HG03135 (cell line): Measurements from ENCODE around the gene HAGHL.
"Not testable (repeated sequence)": the region's sequence is repeated elsewhere in the genome, so short reads cannot be mapped to it uniquely, and the experiment has no call there.

Experiments
- ATAC-seq: cut with Tn5 transposase; IDR thresholded peaks from one replicate; pipeline ENCODE4 v1.9.1; 2021; ENCODE audit warnings: mild to moderate bottlenecking, moderate library complexity; ENCODE audit not compliant: unreplicated experiment

The HAGHL gene

DNA sequence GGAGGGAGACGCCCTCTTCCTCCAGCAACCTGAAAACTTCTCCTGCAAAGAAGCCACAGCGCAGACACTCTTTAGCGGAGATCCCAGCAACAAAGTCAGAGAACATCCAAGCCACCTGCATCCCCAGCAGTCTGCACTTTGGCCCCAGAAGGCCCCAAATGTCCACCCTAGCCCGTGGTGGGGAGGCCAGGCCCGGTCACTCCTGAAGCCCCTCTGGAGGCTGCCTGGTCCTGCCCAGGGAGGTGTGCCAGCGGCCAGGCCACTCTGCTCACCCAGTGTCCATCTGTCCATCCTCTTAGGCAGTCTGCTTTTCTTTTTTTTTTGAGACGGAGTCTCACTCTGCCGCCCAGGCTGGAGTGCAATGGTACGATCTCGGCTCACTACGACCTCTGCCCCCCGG, 5.4 kb downstream of the HAGHL start:
- no peak for ATAC-seq

DNA sequence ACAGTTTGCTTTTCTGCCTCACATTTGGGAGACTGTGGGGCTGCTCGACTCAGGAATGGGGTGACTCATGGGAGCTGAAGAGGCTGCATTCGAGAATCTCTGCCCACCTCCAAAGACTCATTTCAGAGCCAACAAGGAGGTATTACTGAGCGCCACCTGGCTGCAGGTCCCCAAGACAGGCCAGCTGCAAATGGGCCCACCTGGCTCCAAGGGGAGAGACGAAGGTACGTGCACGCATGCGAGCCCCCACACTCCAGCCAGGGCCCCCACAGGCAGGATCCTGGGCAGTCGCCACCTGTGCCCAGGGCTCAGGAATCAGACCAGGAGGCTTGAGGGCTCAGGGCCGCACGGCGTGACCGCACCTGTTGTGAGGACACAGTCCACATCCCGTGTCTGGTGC, 6.0 kb downstream of the HAGHL start:
- ATAC-seq: no peak

DNA sequence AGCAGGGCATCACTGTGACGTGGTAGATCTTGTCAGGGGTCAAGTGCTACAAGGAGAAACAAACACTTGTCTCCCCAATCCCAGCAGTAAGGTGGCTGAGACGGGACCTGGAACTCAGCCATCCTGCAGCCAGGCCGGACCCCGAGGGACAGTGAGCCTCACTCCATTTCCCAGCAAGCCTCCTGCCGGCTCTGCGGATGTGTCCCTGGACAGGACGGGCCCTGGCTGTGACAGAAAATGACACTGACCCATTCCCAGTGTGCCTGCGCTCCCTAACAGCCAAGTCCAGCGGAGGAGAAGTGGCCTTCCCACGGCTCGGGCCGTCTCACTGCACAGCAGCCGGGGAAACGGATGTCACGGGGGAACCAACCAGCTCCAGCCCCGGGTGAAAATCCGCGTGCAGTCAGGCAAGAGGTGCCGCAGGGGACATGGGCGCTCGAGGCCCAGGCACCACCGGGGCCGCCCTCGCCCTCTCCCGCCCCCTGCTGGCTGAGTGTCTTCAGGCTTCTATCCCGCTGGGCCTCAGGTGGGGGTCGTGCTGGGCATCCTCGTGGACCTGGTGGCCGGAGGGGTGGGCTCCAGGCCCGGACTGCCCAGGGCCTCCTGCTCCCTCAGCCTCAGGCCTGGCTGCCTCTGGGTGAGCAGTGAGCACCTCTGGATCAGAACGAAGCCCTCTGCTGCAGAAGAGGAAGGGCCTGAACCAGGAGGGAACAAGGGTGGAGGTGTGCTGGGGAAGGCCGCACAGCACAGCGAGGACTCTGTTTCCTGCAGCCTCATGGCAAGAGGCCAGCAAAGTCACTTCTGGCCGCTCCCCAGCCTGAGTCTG, 6.7 kb downstream of the HAGHL start:
- no peak for ATAC-seq

GRCh38 chr16:734208-734980, 7.5 kb downstream of the HAGHL start:
- no peak for ATAC-seq

DNA sequence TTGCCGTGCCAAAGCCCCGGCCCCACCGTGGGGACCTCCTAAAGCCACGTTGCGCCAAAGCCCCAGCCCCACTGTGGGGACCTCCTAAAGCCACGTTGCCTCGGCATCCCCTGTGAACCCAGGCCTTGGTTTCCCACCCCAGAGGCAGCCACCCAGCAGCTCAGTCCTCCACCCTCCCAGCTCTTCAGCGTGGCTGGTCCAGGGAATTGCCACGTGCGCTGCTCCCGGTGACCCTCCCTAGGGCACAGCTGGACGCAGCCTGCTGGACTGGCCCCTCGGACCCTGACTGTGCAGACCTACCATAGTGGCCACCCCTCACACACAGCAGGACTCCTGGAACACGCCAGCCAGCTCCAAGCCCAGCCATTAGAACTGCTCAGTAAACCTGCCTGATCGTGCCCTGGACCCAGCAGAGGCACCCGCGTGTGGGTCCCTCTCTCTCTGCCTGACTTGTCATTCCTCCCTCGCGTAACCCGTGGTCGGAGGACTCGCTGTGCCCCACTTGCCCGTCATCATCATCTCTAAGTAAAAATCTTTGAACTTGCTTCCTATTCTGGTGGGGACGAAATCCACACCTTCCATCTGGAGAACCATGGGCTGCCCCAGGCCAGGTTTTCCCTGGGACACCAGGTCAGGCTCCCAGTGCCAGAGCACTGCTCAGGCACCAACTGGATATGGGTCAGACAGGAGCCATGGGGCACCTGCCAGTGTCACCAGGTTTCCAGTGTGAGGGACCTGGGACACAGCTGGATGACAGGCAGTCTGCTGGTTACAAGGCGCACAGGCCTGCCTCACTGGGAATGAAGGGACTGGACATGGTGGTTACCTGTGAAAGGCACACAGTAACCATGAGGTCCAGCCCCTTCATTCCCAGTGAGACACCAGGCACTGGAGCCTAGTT, 8.3 kb downstream of the HAGHL start:
- ATAC-seq: no peak

- ATAC-seq: no peak
Observed at GRCh38 chr16:735982-736453, 9.1 kb downstream of the HAGHL start.

DNA sequence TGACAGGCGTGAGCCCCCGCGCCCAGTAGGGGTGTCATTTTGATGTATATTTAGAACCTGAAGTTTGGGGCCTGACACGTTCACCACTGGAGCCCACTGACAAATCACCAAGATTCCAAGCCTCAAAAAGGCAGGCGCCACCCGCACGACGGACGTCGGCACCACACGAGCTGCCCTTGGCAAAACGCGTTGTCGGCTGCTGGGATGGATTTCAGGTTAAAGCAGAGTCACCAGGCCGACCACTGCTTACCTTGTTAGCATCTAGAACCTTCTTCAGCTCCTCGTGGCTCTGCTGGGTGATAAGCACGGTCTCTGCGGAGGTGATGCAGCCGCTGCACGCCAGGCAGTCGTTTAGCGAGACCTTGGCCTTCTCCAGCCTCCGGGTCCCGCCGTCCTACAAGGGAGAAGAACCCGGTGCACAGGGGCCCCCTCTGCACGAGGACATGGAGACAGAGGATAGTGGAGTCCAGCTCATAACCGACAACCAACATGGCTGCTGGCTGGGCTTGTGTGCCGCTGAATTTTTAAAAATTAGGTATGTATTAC, 10.1 kb downstream of the HAGHL start:
- ATAC-seq: no peak

GRCh38 chr16:739560-740458, 12.9 kb downstream of the HAGHL start:
- ATAC-seq: no peak

GRCh38 chr16:740459-740763, 13.5 kb downstream of the HAGHL start:
- peak; percentile 5 for ATAC-seq

- ATAC-seq: peak; percentile 78
Observed at GRCh38 chr16:740764-741505, 14.0 kb downstream of the HAGHL start, which contains the start of gene CIAO3. TSS of gene CIAO3 (minus strand) at chr16:740997. CDS start at chr16:740985, 12 bp downstream.

- ATAC-seq: no peak
Observed at GRCh38 chr16:741986-742629, 15.2 kb downstream of the HAGHL start.

DNA sequence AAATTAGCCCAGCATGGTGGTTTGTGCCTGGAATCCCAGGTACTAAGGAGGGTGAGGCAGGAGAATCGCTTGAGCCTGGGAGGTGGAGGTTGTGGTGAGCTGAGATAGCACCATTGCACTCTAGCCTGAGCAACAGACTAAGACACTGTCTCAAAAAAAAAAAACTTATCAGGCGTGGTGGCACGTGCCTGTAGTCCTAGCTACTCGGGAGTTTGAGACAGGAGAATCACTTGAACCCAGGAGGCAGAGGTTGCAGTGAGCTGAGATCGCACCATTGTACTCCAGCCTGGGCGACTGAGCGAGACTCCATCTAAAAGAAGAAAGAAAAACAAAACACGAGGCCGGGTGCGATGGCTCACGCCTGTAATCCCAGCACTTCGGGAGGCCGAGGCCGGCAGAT, 16.0 kb downstream of the HAGHL start:
- ATAC-seq: not testable (repeated sequence)

GRCh38 chr16:743794-744500, 17.0 kb downstream of the HAGHL start:
- ATAC-seq: no peak

DNA sequence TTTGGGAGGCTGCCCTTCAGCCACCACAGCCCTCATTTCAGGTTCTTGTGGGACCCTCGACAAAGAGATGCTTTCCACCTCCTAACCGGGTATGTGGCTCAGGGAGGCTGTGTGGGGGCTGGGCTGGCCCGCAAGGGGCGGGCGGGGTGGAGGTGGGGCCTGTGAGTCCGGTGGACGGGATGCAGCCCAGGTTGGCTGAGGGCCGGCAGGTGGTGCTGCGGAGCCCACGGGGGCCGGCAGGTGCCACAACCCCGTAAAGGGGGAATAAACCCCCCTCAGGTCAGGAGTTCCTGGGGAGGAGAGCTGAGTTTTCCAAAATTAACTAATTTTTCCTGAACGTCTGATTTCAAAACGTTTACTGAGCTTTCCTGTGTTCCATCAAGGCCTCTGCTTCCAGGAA, 18.8 kb downstream of the HAGHL start:
- ATAC-seq: no peak

GRCh38 chr16:746637-747036, 19.7 kb downstream of the HAGHL start:
- ATAC-seq: no peak

DNA sequence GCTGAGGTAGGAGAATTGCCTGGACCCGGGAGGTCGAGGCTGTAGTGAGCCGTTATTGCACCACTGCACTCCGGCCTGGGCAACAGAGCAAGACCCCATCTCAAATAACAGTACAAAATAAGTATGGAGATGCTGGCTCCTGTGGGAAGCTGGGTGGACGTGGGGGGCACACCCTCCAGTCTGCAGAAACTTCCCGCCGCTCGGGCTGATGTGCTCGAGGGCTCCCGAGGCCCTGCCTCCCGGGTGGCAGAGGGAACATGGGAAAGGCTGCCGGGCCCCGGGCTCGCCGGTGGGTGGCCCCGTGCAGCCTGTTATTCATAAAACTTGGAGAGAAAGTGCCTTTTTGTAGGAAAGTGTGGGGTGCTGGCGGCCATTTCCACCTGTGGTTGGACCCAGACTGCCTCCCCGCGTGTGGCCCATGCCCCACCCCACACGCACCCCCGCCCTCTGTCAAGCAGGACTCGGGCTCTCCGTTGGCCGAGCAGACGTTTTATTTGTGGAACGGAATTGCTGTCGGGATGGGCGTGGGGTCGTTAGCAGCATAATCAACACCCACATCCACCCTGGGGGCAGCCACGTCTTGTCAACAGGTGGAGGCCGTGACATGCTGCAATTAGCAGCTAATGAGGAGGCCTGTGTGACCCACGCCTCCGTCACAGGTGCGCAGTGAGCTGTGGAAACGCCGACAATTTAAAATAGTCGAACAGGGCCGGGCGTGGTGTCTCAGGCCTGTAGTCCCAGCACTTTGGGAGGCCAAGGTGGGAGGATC, 21.3 kb downstream of the HAGHL start:
- ATAC-seq: no peak

DNA sequence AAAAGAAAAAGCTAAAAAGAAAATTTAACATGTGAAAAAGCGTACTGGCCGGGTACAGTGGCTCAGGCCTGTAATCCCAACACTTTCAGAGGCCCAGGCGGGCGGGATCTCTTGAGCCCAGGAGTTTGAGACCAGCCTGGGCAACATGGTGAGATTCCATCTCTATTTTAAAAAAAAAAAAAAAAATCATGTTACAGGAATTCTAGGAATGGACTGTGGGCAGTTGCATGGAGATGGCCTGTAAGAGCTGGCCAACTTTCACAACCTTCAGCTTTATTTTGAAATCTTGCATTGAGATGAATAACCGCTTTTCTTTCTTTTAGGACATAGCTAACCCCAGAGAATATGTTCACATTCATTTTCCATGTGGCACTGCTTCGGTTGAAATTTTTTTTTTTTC, 22.1 kb downstream of the HAGHL start:
- no peak for ATAC-seq
